A549 (cell line): Measurements from ENCODE around the gene CERS4.

Experiments used
- TF ChIP-seq, protein P1 (sequence below): fragments of 450-650 bp; IDR thresholded peaks from 2 replicates; pipeline ENCODE4 v1.6.1; 2014; ENCODE audit warnings: antibody characterized with exemption
- TF ChIP-seq, protein P2 (sequence below): fragments of >200 bp; sonication (Bioruptor Twin); formaldehyde crosslinking; IDR thresholded peaks from 2 replicates; pipeline ENCODE4 v1.6.1; 2016
- TF ChIP-seq, protein P3 (sequence below): fragments of >200 bp; sonication (Bioruptor Twin); formaldehyde crosslinking; IDR thresholded peaks from 3 replicates; pipeline ENCODE4 v1.5.1; 2016
- TF ChIP-seq, protein P4 (sequence below): fragments of 150-350 bp; IDR thresholded peaks from 2 replicates; pipeline ENCODE4 v1.6.1; 2014; ENCODE audit warnings: low read depth, mild to moderate bottlenecking, low read length
- TF ChIP-seq, protein P5 (sequence below): IDR thresholded peaks from 2 replicates; pipeline ENCODE4 v1.6.1; 2012
- TF ChIP-seq, protein P6 (sequence below): fragments of 250-450 bp; sonication (Bioruptor Pico); IDR thresholded peaks from 2 replicates; pipeline ENCODE4 v1.5.0; 2021; ENCODE audit warnings: mild to moderate bottlenecking, moderate library complexity, borderline replicate concordance

DNA sequence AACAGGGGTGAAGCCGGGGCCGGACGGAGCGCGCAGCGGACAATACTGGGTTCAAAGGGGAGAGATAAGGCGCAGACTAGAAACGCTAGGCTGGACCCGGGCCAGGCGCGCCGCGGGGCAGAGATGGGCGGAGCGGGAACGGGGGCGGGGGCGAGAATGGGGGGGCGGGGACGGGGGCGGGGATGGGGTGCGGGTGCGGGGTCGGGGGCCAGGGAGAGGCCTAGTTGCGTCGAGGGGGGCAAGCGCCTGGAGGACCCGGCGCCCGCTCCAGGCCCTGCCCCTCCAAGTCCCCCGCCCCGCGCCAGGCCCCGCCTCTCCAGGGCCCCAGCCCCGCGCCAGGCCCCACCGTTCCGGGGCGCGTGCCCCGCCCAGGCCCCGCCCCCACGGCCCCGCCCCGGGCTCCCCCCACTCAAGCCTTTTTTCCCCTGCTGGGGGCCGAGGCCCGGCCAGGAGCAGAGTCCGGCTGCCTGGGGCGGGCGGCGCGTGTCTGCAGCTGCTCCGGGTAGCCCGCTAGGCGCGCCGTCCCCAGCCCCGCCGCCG lies at the start of gene CERS4:
- TF ChIP-seq, protein P1, sequence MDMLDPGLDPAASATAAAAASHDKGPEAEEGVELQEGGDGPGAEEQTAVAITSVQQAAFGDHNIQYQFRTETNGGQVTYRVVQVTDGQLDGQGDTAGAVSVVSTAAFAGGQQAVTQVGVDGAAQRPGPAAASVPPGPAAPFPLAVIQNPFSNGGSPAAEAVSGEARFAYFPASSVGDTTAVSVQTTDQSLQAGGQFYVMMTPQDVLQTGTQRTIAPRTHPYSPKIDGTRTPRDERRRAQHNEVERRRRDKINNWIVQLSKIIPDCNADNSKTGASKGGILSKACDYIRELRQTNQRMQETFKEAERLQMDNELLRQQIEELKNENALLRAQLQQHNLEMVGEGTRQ = no peak
- TF ChIP-seq, protein P2, sequence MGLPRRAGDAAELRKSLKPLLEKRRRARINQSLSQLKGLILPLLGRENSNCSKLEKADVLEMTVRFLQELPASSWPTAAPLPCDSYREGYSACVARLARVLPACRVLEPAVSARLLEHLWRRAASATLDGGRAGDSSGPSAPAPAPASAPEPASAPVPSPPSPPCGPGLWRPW = no peak
- TF ChIP-seq, protein P3, sequence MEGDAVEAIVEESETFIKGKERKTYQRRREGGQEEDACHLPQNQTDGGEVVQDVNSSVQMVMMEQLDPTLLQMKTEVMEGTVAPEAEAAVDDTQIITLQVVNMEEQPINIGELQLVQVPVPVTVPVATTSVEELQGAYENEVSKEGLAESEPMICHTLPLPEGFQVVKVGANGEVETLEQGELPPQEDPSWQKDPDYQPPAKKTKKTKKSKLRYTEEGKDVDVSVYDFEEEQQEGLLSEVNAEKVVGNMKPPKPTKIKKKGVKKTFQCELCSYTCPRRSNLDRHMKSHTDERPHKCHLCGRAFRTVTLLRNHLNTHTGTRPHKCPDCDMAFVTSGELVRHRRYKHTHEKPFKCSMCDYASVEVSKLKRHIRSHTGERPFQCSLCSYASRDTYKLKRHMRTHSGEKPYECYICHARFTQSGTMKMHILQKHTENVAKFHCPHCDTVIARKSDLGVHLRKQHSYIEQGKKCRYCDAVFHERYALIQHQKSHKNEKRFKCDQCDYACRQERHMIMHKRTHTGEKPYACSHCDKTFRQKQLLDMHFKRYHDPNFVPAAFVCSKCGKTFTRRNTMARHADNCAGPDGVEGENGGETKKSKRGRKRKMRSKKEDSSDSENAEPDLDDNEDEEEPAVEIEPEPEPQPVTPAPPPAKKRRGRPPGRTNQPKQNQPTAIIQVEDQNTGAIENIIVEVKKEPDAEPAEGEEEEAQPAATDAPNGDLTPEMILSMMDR = no peak
- TF ChIP-seq, protein P4, sequence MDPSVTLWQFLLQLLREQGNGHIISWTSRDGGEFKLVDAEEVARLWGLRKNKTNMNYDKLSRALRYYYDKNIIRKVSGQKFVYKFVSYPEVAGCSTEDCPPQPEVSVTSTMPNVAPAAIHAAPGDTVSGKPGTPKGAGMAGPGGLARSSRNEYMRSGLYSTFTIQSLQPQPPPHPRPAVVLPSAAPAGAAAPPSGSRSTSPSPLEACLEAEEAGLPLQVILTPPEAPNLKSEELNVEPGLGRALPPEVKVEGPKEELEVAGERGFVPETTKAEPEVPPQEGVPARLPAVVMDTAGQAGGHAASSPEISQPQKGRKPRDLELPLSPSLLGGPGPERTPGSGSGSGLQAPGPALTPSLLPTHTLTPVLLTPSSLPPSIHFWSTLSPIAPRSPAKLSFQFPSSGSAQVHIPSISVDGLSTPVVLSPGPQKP = no peak
- TF ChIP-seq, protein P5, sequence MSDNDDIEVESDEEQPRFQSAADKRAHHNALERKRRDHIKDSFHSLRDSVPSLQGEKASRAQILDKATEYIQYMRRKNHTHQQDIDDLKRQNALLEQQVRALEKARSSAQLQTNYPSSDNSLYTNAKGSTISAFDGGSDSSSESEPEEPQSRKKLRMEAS = no peak
- TF ChIP-seq, protein P6, sequence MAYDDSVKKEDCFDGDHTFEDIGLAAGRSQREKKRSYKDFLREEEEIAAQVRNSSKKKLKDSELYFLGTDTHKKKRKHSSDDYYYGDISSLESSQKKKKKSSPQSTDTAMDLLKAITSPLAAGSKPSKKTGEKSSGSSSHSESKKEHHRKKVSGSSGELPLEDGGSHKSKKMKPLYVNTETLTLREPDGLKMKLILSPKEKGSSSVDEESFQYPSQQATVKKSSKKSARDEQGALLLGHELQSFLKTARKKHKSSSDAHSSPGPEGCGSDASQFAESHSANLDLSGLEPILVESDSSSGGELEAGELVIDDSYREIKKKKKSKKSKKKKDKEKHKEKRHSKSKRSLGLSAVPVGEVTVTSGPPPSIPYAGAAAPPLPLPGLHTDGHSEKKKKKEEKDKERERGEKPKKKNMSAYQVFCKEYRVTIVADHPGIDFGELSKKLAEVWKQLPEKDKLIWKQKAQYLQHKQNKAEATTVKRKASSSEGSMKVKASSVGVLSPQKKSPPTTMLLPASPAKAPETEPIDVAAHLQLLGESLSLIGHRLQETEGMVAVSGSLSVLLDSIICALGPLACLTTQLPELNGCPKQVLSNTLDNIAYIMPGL (CRISPR knock-in tag) = no peak
